ENCODE measurements around the gene CERS6.

DNA sequence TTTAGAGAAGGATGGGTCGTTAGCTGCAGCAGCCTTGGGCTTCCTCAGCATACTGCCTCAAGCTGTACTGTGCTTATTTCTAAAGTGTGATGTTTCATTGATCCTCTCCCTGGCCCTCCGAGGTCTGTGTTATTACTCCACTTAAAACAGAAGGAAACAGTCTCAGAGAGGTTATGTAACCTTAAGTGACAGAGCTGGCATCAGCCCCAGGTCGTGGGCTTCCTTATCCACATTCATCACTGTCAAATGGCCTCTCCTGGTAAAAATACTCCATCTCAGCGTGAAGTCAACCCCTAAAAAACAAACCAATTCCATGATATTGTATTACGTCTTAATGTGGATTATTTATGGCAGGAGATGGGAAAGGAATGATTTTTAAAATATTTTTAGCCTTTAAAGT is 193.0 kb downstream of the CERS6 start:
- TF ChIP-seq ZNF70 (CRISPR knock-in tag; IDR thresholded peaks at IDR 0.05) (no peak), GLIS3 (CRISPR knock-in tag; IDR thresholded peaks at IDR 0.05) (no peak)
- TF ChIP-seq, protein P1, sequence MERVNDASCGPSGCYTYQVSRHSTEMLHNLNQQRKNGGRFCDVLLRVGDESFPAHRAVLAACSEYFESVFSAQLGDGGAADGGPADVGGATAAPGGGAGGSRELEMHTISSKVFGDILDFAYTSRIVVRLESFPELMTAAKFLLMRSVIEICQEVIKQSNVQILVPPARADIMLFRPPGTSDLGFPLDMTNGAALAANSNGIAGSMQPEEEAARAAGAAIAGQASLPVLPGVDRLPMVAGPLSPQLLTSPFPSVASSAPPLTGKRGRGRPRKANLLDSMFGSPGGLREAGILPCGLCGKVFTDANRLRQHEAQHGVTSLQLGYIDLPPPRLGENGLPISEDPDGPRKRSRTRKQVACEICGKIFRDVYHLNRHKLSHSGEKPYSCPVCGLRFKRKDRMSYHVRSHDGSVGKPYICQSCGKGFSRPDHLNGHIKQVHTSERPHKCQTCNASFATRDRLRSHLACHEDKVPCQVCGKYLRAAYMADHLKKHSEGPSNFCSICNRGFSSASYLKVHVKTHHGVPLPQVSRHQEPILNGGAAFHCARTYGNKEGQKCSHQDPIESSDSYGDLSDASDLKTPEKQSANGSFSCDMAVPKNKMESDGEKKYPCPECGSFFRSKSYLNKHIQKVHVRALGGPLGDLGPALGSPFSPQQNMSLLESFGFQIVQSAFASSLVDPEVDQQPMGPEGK (CRISPR knock-in tag; IDR thresholded peaks at IDR 0.05; ENCODE audit: borderline replicate concordance): no peak
